GM12878 (cell line): ENCODE results near the gene WBP11.
A peak's percentile ranks its signal among the peaks of the same experiment; 100 is the strongest.

Experiments
- ATF7 ChIP-seq: fragments of 450-650 bp; IDR thresholded peaks from 2 replicates; pipeline ENCODE4 v1.6.1; 2016; ENCODE audit warnings: low read depth, mild to moderate bottlenecking
- BHLHE40 ChIP-seq, 2 experiments: fragments of 450-650 bp in 1 of 2; IDR thresholded peaks; 2 replicates each; pipeline ENCODE4 v1.6.1; 2011 to 2017; ENCODE audit warnings: low read depth in 2 of 2, borderline replicate concordance in 1 of 2, improper control_type of control experiment in 1 of 2, low read length in 1 of 2, mild to moderate bottlenecking in 1 of 2
- MTA2 ChIP-seq: fragments of 450-650 bp; IDR thresholded peaks from 2 replicates; pipeline ENCODE4 v1.6.1; 2016; ENCODE audit warnings: low read depth, mild to moderate bottlenecking, moderate library complexity
- NFIC ChIP-seq: IDR thresholded peaks from 2 replicates; pipeline ENCODE4 v1.6.1; 2012; ENCODE audit warnings: low read depth, mild to moderate bottlenecking, inconsistent platforms, low read length, moderate library complexity
- RAD21 ChIP-seq: IDR thresholded peaks from 2 replicates; pipeline ENCODE4 v1.6.1; 2011; ENCODE audit warnings: mild to moderate bottlenecking, low read depth, low read length, moderate library complexity; ENCODE audit not compliant: insufficient read depth

GRCh38 chr12:14776236-14776961 lies 26.9 kb downstream of the WBP11 start:
- no peak for TF ChIP-seq ATF7
- no peak for TF ChIP-seq BHLHE40 (IDR thresholded peaks at IDR 0.05; ENCODE audit: borderline replicate concordance in 1 of 2, low read depth in 2 of 2, low read length in 1 of 2)
- TF ChIP-seq RAD21 = peak; percentile 59
- TF ChIP-seq MTA2 = no peak
- TF ChIP-seq NFIC = no peak
